Mesenchymal stem cell (in vitro differentiated cells and primary cell): Measurements from ENCODE around the gene TMEM184B.

Experiments used
- DNase-seq: peaks from one replicate; pipeline ENCODE4 v3.0.0-alpha.2; 2013
- H2AFZ ChIP-seq: one replicate; pipeline ENCODE4 v1.6.1; 2013; ENCODE audit warnings: low read depth, mild to moderate bottlenecking, control low read depth, inconsistent platforms, low read length, moderate library complexity
- H2AK5ac ChIP-seq: 2 replicates; pipeline ENCODE4 v1.6.1; 2013; ENCODE audit warnings: low read length, moderate library complexity, mild to moderate bottlenecking, inconsistent platforms; ENCODE audit not compliant: severe bottlenecking
- H2BK120ac ChIP-seq: one replicate; pipeline ENCODE4 v1.6.1; 2013; ENCODE audit warnings: low read depth, mild to moderate bottlenecking, inconsistent platforms, low read length, moderate library complexity
- H2BK12ac ChIP-seq, 2 experiments: one replicate each; pipeline ENCODE4 v1.6.1; 2013; ENCODE audit warnings: inconsistent platforms in 2 of 2, low read length in 2 of 2, mild to moderate bottlenecking in 2 of 2, moderate library complexity in 2 of 2, control low read depth in 1 of 2
- H2BK15ac ChIP-seq: one replicate; pipeline ENCODE4 v1.6.1; 2013; ENCODE audit warnings: mild to moderate bottlenecking, low read depth, inconsistent platforms; ENCODE audit not compliant: poor library complexity, severe bottlenecking
- H2BK5ac ChIP-seq: 2 replicates; pipeline ENCODE4 v1.6.1; 2013; ENCODE audit warnings: low read depth, mild to moderate bottlenecking, low read length, control low read depth, inconsistent platforms; ENCODE audit not compliant: poor library complexity, severe bottlenecking
- H3K14ac ChIP-seq, 2 experiments: one replicate each; pipeline ENCODE4 v1.6.1; 2013; ENCODE audit warnings: inconsistent platforms in 2 of 2, low read length in 2 of 2, control low read depth in 1 of 2, mild to moderate bottlenecking in 1 of 2, moderate library complexity in 1 of 2
- H3K18ac ChIP-seq, 2 experiments: one replicate each; pipeline ENCODE4 v1.6.1; 2013; ENCODE audit warnings: inconsistent platforms in 2 of 2, low read length in 2 of 2, control low read depth in 1 of 2, low read depth in 1 of 2, mild to moderate bottlenecking in 1 of 2
- H3K23ac ChIP-seq, 2 experiments: one replicate each; pipeline ENCODE4 v1.6.1; 2013; ENCODE audit warnings: inconsistent platforms in 2 of 2, low read length in 2 of 2, mild to moderate bottlenecking in 2 of 2, moderate library complexity in 2 of 2, control low read depth in 1 of 2
- H3K27ac ChIP-seq: 2 replicates; pipeline ENCODE4 v1.5.1; 2013; ENCODE audit warnings: mild to moderate bottlenecking, moderate library complexity, low read length, control low read depth, inconsistent platforms; ENCODE audit not compliant: poor library complexity, severe bottlenecking
- H3K27me3 ChIP-seq, 2 experiments: 2 replicates each; pipeline versions ENCODE4 v1.6.1 to v1.7.0; 2013; ENCODE audit warnings: low read length in 2 of 2, mild to moderate bottlenecking in 2 of 2, moderate library complexity in 2 of 2, control low read depth in 1 of 2, inconsistent platforms in 1 of 2; ENCODE audit not compliant: control insufficient read depth in 1 of 2, insufficient read depth in 1 of 2
- H3K36me3 ChIP-seq, 2 experiments: 2 replicates each; pipeline versions ENCODE4 v1.6.1 to v1.7.0; 2013; ENCODE audit warnings: low read length in 2 of 2, control low read depth in 1 of 2, inconsistent platforms in 1 of 2, low read depth in 1 of 2, mild to moderate bottlenecking in 1 of 2; ENCODE audit not compliant: insufficient read depth in 2 of 2, control insufficient read depth in 1 of 2
- H3K4ac ChIP-seq, 2 experiments: one replicate each; pipeline ENCODE4 v1.6.1; 2013; ENCODE audit warnings: inconsistent platforms in 2 of 2, low read length in 2 of 2, mild to moderate bottlenecking in 2 of 2, moderate library complexity in 2 of 2, control low read depth in 1 of 2, low read depth in 1 of 2
- H3K4me1 ChIP-seq: 2 replicates; pipeline ENCODE4 v1.6.1; 2013; ENCODE audit warnings: low read depth, low read length, control low read depth; ENCODE audit not compliant: control insufficient read depth, insufficient read depth
- H3K4me2 ChIP-seq: 2 replicates; pipeline ENCODE4 v1.6.1; 2013; ENCODE audit warnings: low read length, mild to moderate bottlenecking, inconsistent platforms; ENCODE audit not compliant: poor library complexity, severe bottlenecking
- H3K4me3 ChIP-seq, 2 experiments: 2 replicates each; pipeline versions ENCODE4 v1.5.1 to v1.7.0; 2013; ENCODE audit warnings: low read length in 2 of 2, mild to moderate bottlenecking in 2 of 2, control low read depth in 1 of 2, low read depth in 1 of 2; ENCODE audit not compliant: insufficient read depth in 1 of 2
- H3K79me1 ChIP-seq: replicated peaks from 2 replicates; pipeline ENCODE4 v1.6.1; 2013; ENCODE audit warnings: mild to moderate bottlenecking, control low read depth, low read length, inconsistent platforms; ENCODE audit not compliant: poor library complexity, severe bottlenecking
- H3K9ac ChIP-seq: 2 replicates; pipeline ENCODE4 v1.7.0; 2013; ENCODE audit warnings: mild to moderate bottlenecking, low read length, moderate library complexity
- H3K9me3 ChIP-seq: 2 replicates; pipeline ENCODE4 v1.7.0; 2013; ENCODE audit warnings: mild to moderate bottlenecking, low read length; ENCODE audit not compliant: control insufficient read depth
- H4K8ac ChIP-seq: one replicate; pipeline ENCODE4 v1.6.1; 2013; ENCODE audit warnings: inconsistent platforms, mild to moderate bottlenecking, low read length, moderate library complexity
- H4K91ac ChIP-seq: one replicate; pipeline ENCODE4 v1.6.1; 2013; ENCODE audit warnings: mild to moderate bottlenecking, low read length, inconsistent platforms
- WGBS: methylation state at CpG from one replicate; pipeline ENCODE4 v1.1.7; 2013; ENCODE audit warnings: mixed read lengths; 5-methylcytosine and 5-hydroxymethylcytosine counted together

The TMEM184B gene

DNA sequence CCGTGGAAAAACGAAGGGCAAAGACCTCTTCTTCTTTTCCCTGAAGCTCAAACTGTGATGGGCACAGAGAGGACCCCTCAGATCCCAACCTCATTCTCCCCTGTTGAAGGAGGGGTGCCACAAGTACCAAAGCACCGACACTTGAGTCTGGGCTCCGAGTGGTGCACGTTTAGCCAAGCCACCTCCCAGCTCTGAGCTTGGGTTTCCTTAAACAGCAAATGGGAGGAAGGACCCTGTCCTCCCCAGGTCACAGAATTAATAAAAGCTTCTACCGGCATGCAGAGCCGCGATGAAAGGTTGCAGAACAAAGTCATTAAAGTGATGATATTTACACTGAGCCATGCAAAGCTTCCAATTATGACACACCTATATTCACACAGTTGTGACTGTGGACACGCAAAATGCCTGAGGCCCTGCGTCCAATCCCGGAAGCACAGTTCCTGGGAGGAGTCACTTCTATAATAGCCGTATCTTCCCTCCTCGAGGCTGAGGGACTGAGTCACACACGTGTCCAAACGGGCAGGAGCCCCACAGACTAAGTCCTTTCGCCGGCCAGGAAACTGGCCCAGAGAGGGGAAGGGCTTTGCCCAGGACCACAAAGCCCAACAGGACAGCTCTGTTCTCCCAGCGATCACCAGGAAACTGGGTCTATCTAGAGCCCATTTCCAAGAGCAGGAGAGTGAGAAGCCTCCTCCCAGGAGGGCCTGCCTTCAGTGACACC lies 45.3 kb upstream of the TMEM184B start:
- H3K4ac ChIP-seq, result peak overlapping the region; percentile 66 to 95
- 7% methylated on average over 18 of the region's 18 CpGs for WGBS

GRCh38 chr22:38317122-38317994 lies 44.5 kb upstream of the TMEM184B start, which contains the start of gene CSNK1E:
Gene CSNK1E, minus strand, starts transcription at chr22:38317433. Its CDS starts 3,276 bp downstream, at chr22:38314157.
- 4% methylated on average over 46 of the region's 98 CpGs for WGBS
- Histone ChIP-seq H3K9ac (peak within 1 kb of the TSS; percentile 97), H3K9me3 (no peaks in the 10 kb centered on the region), H3K23ac (peak within 1 kb of the TSS in 1 of 2 experiments; percentile 48), H3K27me3 (no peaks in the 10 kb centered on the region), H3K27ac (peak within 1 kb of the TSS; percentile 87), H3K4me3 (peak within 1 kb of the TSS; percentile 70 to 90), H2BK5ac (peak within 1 kb of the TSS; percentile 98), H4K8ac (peak within 1 kb of the TSS; percentile 98), H2AK5ac (peak within 1 kb of the TSS; percentile 50), H3K4me1 (peaks cover 42% of the 10 kb centered on the region), H3K4ac (peak within 1 kb of the TSS; percentile 78 to 91), H2BK120ac (peak within 1 kb of the TSS; percentile 91), H3K18ac (peak within 1 kb of the TSS; percentile 88 to 93), H3K4me2 (peak within 1 kb of the TSS; percentile 71), H3K36me3 (peaks cover 7 to 16% of the 10 kb centered on the region in 2 experiments), H4K91ac (peak within 1 kb of the TSS; percentile 97), H2BK15ac (peak within 1 kb of the TSS; percentile 98), H2AFZ (peak within 1 kb of the TSS; percentile 80), H3K79me1 (no peaks in the 10 kb centered on the region), H3K14ac (peak within 1 kb of the TSS; percentile 68 to 82), H2BK12ac (peak within 1 kb of the TSS; percentile 79 to 90)
- peak; percentile 73 for DNase-seq

More for the DNA sequence above, 45.3 kb upstream of the TMEM184B start:
- Histone ChIP-seq H2BK120ac (peak overlapping the region; percentile 3), H2AFZ (peak overlapping the region; percentile 80), H3K4me2 (peak overlapping the region; percentile 71), H2BK5ac (peak overlapping the region; percentile 14), H4K8ac (peak overlapping the region; percentile 98), H3K14ac (peak overlapping the region in 1 of 2 experiments; percentile 80), H4K91ac (peak overlapping the region; percentile 97), H3K4me3 (peak overlapping the region in 1 of 2 experiments; percentile 69), H3K23ac (peak overlapping the region in 1 of 2 experiments; percentile 60), H2BK15ac (no peak overlapping the region), H3K9ac (peak overlapping the region; percentile 89), H3K18ac (peak overlapping the region; percentile 79 to 92), H2AK5ac (peak overlapping the region; percentile 41), H3K27me3 (no peaks in the 10 kb centered on the region), H3K36me3 (peaks cover 0 to 9% of the 10 kb centered on the region in 2 experiments), H3K27ac (peak overlapping the region; percentile 87), H3K9me3 (no peaks in the 10 kb centered on the region), H3K4me1 (peaks cover 34% of the 10 kb centered on the region), H2BK12ac (peak overlapping the region in 1 of 2 experiments; percentile 96), H3K79me1 (no peaks in the 10 kb centered on the region)
- peak; percentile 97 for DNase-seq

- peak overlapping the region; percentile 64 for H3K4me2 ChIP-seq
- no peak overlapping the region for H2AFZ ChIP-seq
- no peaks in the 10 kb centered on the region for H3K9me3 ChIP-seq
- peak overlapping the region; percentile 88 to 93 for H3K18ac ChIP-seq
- H2BK15ac ChIP-seq, result peak overlapping the region; percentile 97
- H4K91ac ChIP-seq, result peak overlapping the region; percentile 84
- H3K23ac ChIP-seq, result no peak overlapping the region
- peak overlapping the region; percentile 91 for H2BK120ac ChIP-seq
- under 1% methylated on average over 42 of the region's 52 CpGs for WGBS
- peak overlapping the region; percentile 97 for H3K9ac ChIP-seq
- peak overlapping the region; percentile 75 for H3K27ac ChIP-seq
- peak overlapping the region; percentile 68 to 74 for H3K14ac ChIP-seq
- H2BK12ac ChIP-seq, result peak overlapping the region; percentile 31 to 81
- peak overlapping the region; percentile 70 to 90 for H3K4me3 ChIP-seq
- peak overlapping the region; percentile 78 to 91 for H3K4ac ChIP-seq
- H3K79me1 ChIP-seq, result no peaks in the 10 kb centered on the region
- DNase-seq, result peak; percentile 74
- H3K4me1 ChIP-seq, result peaks cover 46% of the 10 kb centered on the region
- peak overlapping the region; percentile 83 for H4K8ac ChIP-seq
- peak overlapping the region; percentile 50 for H2AK5ac ChIP-seq
- peaks cover 15 to 24% of the 10 kb centered on the region in 2 experiments for H3K36me3 ChIP-seq
- H2BK5ac ChIP-seq, result peak overlapping the region; percentile 98
- no peaks in the 10 kb centered on the region for H3K27me3 ChIP-seq
These were observed 43.7 kb upstream of the TMEM184B start for GRCh38 chr22:38316364-38317121.
